ENCODE data around the gene BRMS1.
A peak's percentile ranks its signal among the peaks of the same experiment; 100 is the strongest.

Gene BRMS1

DNA sequence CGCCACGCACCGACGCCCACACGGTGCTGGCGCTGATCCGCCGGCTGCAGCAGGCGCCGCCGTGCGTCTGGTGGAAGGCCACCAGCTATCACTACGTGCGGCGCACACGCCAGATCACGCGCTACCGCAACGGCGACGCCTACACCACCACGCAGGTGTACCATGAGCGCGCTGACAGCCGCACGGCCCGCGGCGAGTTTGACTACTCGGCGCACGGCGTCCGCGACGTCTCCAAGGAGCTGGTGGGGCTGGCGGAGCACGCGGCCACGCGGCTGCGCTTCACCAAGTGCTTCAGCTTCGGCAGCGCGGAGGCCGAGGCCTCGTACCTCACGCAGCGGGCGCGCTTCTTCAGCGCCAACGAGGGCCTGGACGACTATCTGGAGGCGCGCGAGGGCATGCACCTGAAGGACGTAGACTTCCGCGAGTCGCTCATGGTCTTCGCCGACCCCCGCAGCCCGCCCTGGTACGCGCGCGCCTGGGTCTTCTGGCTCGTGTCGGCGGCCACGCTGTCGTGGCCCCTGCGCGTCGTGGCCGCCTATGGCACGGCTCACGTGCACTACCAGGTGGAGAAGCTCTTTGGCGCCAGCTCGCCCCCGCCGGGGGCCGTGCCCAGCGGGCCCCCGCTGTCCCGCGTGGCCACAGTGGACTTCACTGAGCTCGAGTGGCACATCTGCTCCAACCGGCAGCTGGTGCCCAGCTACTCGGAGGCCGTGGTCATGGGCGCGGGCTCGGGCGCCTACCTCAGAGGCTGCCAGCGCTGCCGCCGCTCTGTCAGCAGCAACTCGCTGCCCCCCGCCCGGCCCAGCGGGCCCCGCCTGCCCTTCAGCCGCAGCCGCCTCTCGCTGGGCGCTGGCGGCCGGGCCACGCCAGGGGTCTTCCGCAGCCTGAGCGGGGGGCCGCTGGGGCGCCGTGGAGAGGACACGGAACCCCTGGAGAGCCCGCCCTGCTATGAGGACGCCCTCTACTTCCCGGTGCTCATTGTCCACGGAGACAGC is 50.0 kb downstream of the BRMS1 start:
- Mint-ChIP-seq H3K27ac (no peak overlapping the region), H3K27me3 (ENCODE audit: low read depth) (peaks cover 26% of the 10 kb centered on the region), H3K36me3 (ENCODE audit: low read depth) (no peaks in the 10 kb centered on the region), H3K9me3 (no peaks in the 10 kb centered on the region), H3K4me1 (ENCODE audit: low read depth) (peaks cover 13% of the 10 kb centered on the region), H3K4me3 (no peak overlapping the region)

DNA sequence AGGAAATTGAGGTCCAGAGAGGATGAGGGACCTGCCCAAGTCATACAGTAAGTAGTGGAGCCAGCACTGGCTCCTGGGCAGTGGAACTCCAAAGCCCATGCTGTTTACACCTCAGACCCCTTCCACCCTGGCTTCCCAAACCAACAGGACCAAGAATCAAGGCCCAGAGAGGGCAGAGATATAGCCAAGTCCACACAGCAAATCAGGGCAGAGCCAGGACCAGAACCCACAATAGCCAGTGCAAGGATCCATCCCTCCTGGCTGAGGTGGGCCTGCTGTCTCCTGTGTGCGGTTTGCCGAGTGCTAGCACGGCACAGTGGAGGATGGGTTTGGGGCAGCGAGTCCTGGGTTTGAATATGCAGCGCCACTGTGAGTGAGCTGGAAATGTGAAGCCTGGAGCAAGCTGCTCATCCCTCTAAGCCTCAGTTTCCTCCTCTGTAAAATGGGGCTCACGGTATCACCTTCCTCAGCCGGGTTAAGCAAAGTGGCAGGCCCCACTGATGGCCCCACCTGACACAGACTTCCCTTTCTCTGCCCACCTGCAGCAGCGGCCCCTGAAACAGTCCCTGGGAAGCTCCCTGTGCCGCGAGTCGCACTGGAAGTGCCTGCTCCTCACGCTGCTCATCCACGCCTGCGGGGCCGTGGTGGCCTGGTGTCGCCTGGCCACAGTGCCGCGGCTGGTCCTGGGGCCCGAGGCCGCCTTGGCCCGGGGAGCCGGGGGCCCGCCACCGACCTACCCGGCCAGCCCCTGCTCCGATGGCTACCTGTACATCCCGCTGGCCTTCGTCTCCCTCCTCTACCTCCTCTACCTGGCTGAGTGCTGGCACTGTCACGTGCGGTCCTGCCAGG is 50.9 kb downstream of the BRMS1 start:
- no peaks in the 10 kb centered on the region for H3K9me3 Mint-ChIP-seq
- H3K4me1 Mint-ChIP-seq (ENCODE audit: low read depth): peaks cover 18% of the 10 kb centered on the region
- H3K27me3 Mint-ChIP-seq (ENCODE audit: low read depth): peaks cover 26% of the 10 kb centered on the region
- no peak overlapping the region for H3K4me3 Mint-ChIP-seq
- no peak overlapping the region for H3K27ac Mint-ChIP-seq
- H3K36me3 Mint-ChIP-seq (ENCODE audit: low read depth): no peaks in the 10 kb centered on the region

DNA sequence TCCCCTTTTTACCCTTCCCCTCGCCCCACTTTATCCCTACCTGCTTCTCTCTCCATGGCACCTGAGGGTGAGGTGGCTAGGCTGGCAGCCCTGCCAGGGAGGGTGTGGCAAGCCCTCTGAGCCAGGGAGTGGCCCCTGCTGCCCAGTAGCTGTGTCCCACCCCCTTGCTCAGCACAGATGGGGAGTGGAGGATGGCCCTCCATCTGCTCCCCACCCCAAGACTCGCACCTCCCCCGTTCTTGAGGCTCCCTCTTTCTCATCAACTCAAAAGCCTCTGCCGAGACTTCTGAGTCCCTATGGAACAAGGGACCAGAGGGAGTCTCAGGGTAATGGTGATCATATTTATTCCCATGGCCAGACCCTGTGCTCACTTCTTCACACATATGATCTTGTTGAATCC is 51.6 kb downstream of the BRMS1 start:
- H3K27ac Mint-ChIP-seq: no peak overlapping the region
- no peaks in the 10 kb centered on the region for H3K36me3 Mint-ChIP-seq (ENCODE audit: low read depth)
- peaks cover 19% of the 10 kb centered on the region for H3K4me1 Mint-ChIP-seq (ENCODE audit: low read depth)
- H3K27me3 Mint-ChIP-seq (ENCODE audit: low read depth): peaks cover 26% of the 10 kb centered on the region
- H3K4me3 Mint-ChIP-seq: no peak overlapping the region
- H3K9me3 Mint-ChIP-seq: no peaks in the 10 kb centered on the region

DNA sequence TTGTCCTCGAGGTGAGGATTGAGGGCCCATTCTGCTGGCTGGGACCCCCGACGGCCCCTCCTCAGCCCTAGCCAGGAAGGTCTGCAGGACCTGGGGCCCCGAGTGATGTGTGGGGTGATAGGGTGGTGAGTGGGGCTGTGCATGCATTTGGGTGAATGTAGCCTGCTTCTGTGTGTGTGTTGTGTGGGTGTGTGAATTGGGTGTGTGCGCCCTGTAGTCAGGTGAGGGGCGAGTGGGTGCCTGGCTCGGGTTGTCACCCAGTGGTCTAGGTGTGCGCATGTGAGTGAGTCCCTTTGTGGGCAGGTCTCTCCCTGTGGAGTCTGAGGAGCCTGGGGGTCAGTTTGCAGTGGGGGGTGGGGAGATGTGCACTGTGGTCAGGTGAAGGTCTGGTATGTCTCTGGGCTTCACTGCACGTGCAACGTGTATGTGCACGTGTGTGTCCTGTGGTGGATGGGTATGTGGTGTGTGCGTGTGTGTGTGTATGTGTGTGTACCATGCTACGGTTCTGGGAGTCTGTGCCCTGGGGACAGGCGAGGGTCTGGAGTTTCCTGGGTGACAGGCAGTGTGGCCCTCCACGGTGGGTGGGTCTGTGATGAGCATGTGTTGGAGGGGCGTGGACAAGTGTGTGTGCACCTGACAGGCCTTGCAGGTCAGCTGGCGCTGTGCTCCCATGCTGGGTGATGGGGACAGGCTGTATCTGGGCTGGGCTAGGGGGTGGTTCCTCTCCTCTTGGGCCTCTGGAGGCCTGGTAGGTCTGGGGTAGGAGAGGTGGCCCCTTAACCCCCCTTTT is 52.2 kb downstream of the BRMS1 start:
- peaks cover 21% of the 10 kb centered on the region for H3K4me1 Mint-ChIP-seq (ENCODE audit: low read depth)
- peak overlapping the region; percentile 46 for H3K4me3 Mint-ChIP-seq
- no peaks in the 10 kb centered on the region for H3K36me3 Mint-ChIP-seq (ENCODE audit: low read depth)
- H3K27ac Mint-ChIP-seq: no peak overlapping the region
- H3K9me3 Mint-ChIP-seq: no peaks in the 10 kb centered on the region
- H3K27me3 Mint-ChIP-seq (ENCODE audit: low read depth): peaks cover 26% of the 10 kb centered on the region

DNA sequence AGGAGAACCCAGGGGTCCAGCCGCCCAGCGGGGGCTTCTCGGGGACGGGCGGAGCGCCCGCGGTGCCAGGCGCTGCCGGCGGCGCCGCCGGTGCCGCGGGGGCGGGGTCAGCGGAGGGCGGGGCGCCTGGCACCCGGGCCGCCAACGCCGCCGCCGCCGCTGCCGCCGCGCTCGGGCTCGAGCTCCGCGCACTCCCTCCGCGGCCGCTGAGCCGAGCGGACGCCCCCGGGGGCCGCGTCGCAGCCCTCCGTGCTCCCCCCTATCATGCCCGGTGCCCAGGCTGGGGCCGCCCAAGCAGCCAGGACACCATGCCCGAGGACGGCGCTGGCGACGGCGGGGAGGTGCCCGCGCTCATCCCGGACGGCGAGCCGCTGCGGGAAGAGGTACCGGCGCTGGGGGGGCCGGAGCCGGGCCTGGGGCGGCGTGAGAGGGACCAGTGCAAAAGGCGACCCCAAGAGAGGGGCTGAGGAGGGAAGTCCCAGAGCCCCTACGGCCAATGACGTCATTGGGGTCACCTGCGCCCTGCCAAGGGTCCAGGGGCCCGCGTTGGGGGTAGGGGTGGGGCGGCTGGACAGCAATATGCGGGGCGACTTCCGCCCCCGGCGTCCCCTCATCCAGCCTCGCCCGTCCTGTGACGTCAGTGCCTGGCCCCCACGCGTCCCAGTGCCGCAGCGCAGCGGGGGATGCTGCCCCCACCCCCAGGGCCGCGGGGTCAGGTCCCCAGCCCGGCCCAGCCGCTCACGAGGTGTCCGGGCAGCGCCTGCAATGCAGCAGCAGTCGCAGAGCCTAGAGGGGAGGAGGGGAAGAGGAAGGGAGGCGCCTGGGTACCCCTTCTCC is 53.0 kb downstream of the BRMS1 start, which contains the start of gene TMEM151A:
TSS of gene TMEM151A (plus strand) at position 189 of the 837 bp plus-strand sequence. CDS start at position 309, 120 bp downstream.
- Mint-ChIP-seq H3K4me3 (peak within 1 kb of the TSS; percentile 69), H3K4me1 (ENCODE audit: low read depth) (peaks cover 24% of the 10 kb centered on the region), H3K36me3 (ENCODE audit: low read depth) (no peaks in the 10 kb centered on the region), H3K27ac (no peak within 1 kb of the TSS), H3K27me3 (ENCODE audit: low read depth) (peaks cover 26% of the 10 kb centered on the region), H3K9me3 (no peaks in the 10 kb centered on the region)

GRCh38 chr11:66291303-66291705 is 53.6 kb downstream of the BRMS1 start:
- Mint-ChIP-seq H3K9me3 (no peaks in the 10 kb centered on the region), H3K4me1 (ENCODE audit: low read depth) (peaks cover 24% of the 10 kb centered on the region), H3K27ac (no peak overlapping the region), H3K4me3 (peak overlapping the region; percentile 69), H3K27me3 (ENCODE audit: low read depth) (peaks cover 26% of the 10 kb centered on the region), H3K36me3 (ENCODE audit: low read depth) (no peaks in the 10 kb centered on the region)

- no peaks in the 10 kb centered on the region for H3K36me3 Mint-ChIP-seq (ENCODE audit: low read depth)
- no peaks in the 10 kb centered on the region for H3K9me3 Mint-ChIP-seq
- H3K4me1 Mint-ChIP-seq (ENCODE audit: low read depth): peaks cover 24% of the 10 kb centered on the region
- H3K27me3 Mint-ChIP-seq (ENCODE audit: low read depth): peaks cover 26% of the 10 kb centered on the region
- no peak overlapping the region for H3K27ac Mint-ChIP-seq
- peak overlapping the region; percentile 95 for H3K4me3 Mint-ChIP-seq
These were observed 54.6 kb downstream of the BRMS1 start for GRCh38 chr11:66290330-66290621.

GRCh38 chr11:66289548-66290329 is 55.2 kb downstream of the BRMS1 start:
- peak overlapping the region; percentile 96 for H3K27ac Mint-ChIP-seq

DNA sequence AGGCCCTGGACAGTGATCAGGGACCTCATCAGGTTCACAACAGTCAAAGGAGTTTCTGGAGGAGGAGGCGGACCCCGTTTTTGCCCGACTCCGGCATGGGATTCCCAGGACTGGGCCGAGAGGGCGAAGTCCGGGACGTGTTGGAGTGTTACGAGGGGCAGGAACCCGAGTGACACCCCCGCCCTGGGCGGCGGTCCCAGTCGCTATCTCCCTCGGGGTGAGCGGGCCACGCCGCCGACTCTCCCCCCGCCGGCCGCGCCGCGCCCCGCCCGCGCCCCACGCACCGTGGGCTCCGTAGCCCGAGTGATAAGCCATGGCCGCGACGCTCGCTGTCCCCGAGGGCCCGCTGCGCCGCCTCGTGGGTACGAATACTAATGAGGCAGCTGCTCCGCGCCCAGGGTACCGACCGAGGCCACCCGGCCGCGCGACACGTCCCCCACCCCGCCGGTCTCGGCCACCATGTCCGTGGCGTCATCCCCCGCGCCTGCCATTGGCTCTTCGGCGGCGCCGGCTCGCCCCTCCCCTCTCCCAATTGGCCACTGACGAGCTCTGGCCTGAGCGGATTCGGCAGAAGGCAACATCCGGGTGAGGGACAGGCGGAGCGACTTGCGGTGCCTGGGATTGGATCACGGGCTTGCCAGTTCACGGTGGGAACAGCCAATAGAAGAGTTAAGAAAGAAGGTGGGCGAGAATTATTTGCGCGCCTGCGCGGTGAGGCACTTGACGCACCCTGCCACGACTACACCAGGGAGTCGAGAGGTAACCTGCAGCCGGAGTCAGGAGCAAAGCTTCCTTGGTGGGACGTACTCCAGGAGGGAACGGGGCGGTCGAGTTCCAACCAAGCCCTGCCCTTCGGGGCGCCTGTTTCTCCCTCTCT is 56.0 kb downstream of the BRMS1 start, which contains the start of gene YIF1A:
TSS of gene YIF1A (minus strand) at position 473 of the 877 bp plus-strand sequence. CDS start at position 315, 158 bp downstream.
- Mint-ChIP-seq H3K27ac (peak within 1 kb of the TSS; percentile 96), H3K36me3 (ENCODE audit: low read depth) (no peaks in the 10 kb centered on the region), H3K4me3 (peak within 1 kb of the TSS; percentile 95), H3K4me1 (ENCODE audit: low read depth) (peaks cover 24% of the 10 kb centered on the region), H3K27me3 (ENCODE audit: low read depth) (peaks cover 26% of the 10 kb centered on the region), H3K9me3 (no peaks in the 10 kb centered on the region)

More at GRCh38 chr11:66289548-66290329, 55.2 kb downstream of the BRMS1 start:
- H3K4me1 Mint-ChIP-seq (ENCODE audit: low read depth): peaks cover 24% of the 10 kb centered on the region
- H3K4me3 Mint-ChIP-seq: peak overlapping the region; percentile 95
- no peaks in the 10 kb centered on the region for H3K36me3 Mint-ChIP-seq (ENCODE audit: low read depth)
- peaks cover 26% of the 10 kb centered on the region for H3K27me3 Mint-ChIP-seq (ENCODE audit: low read depth)
- H3K9me3 Mint-ChIP-seq: no peaks in the 10 kb centered on the region

GRCh38 chr11:66287889-66288670 is 56.8 kb downstream of the BRMS1 start:
- Mint-ChIP-seq H3K9me3 (no peaks in the 10 kb centered on the region), H3K27ac (peak overlapping the region; percentile 94), H3K27me3 (ENCODE audit: low read depth) (peaks cover 20% of the 10 kb centered on the region), H3K36me3 (ENCODE audit: low read depth) (no peaks in the 10 kb centered on the region), H3K4me3 (peak overlapping the region; percentile 95), H3K4me1 (ENCODE audit: low read depth) (peaks cover 27% of the 10 kb centered on the region)

All from T-helper 1 cell treated with Interleukin-12 subunit alpha and Interleukin-12 subunit beta and Interleukin-4 antibody, amounts not matched to agents 30 μg/mL and 1 μg/mL, for 36 hours (primary cell).